Right hindlimb (tissue), 1 donor: ENCODE data around the gene LKAAEAR1.
A peak's percentile ranks its signal among the peaks of the same experiment; 100 is the strongest.

Experiments used
- DNase-seq: peaks from one replicate; pipeline ENCODE4 v3.0.0-alpha.2; 2018

Gene LKAAEAR1

GRCh38 chr20:64049060-64049877 is 34.9 kb downstream of the LKAAEAR1 start, which contains the start of gene SOX18:
SOX18 (minus strand) TSS chr20:64049639; CDS start chr20:64049516, 123 bp downstream.
- no peak for DNase-seq

- no peak for DNase-seq
Measured at GRCh38 chr20:64048402-64049044, 35.7 kb downstream of the LKAAEAR1 start.

- no peak for DNase-seq
Measured at GRCh38 chr20:64047968-64048401, 36.2 kb downstream of the LKAAEAR1 start.

- DNase-seq, result no peak
Measured at GRCh38 chr20:64047046-64047389, 37.2 kb downstream of the LKAAEAR1 start.

- no peak for DNase-seq
Measured at GRCh38 chr20:64045346-64046011, 38.7 kb downstream of the LKAAEAR1 start.

- DNase-seq, result no peak
Measured at GRCh38 chr20:64044484-64045247, 39.5 kb downstream of the LKAAEAR1 start.

GRCh38 chr20:64043768-64044167 is 40.4 kb downstream of the LKAAEAR1 start:
- DNase-seq, result no peak

- no peak for DNase-seq
Measured at GRCh38 chr20:64042054-64042781, 42.0 kb downstream of the LKAAEAR1 start.

- no peak for DNase-seq
Measured at GRCh38 chr20:64041781-64042053, 42.5 kb downstream of the LKAAEAR1 start.

GRCh38 chr20:64041040-64041780 is 43.0 kb downstream of the LKAAEAR1 start:
- DNase-seq, result no peak

- DNase-seq, result no peak
Measured at GRCh38 chr20:64040231-64041039, 43.8 kb downstream of the LKAAEAR1 start.

GRCh38 chr20:64039293-64040160 is 44.7 kb downstream of the LKAAEAR1 start:
- no peak for DNase-seq

GRCh38 chr20:64038565-64039292 is 45.5 kb downstream of the LKAAEAR1 start:
- peak; percentile 80 for DNase-seq

GRCh38 chr20:64038224-64038564 is 46.0 kb downstream of the LKAAEAR1 start:
- no peak for DNase-seq

GRCh38 chr20:64037498-64038213 is 46.5 kb downstream of the LKAAEAR1 start:
- no peak for DNase-seq

- DNase-seq, result no peak
Measured at GRCh38 chr20:64037199-64037497, 47.0 kb downstream of the LKAAEAR1 start.

- no peak for DNase-seq
Measured at GRCh38 chr20:64036346-64037198, 47.6 kb downstream of the LKAAEAR1 start.

GRCh38 chr20:64035933-64036345 is 48.3 kb downstream of the LKAAEAR1 start, which contains the start of gene C20orf204:
C20orf204 (plus strand) TSS chr20:64036182; CDS start chr20:64036324, 142 bp downstream.
- DNase-seq, result no peak
